GM18498 (cell line): ENCODE data around the gene MS4A10.

Source experiments
- ATAC-seq: cut with Tn5 transposase; IDR thresholded peaks from one replicate; pipeline ENCODE4 v1.9.1; 2021; ENCODE audit warnings: mild to moderate bottlenecking, moderate library complexity; ENCODE audit not compliant: unreplicated experiment

The MS4A10 gene

GRCh38 chr11:60847896-60848295 is 62.8 kb downstream of the MS4A10 start:
- no peak for ATAC-seq

- no peak for ATAC-seq
Observed at GRCh38 chr11:60848714-60849151, 63.6 kb downstream of the MS4A10 start.

GRCh38 chr11:60849641-60850520 is 64.7 kb downstream of the MS4A10 start:
- ATAC-seq = no peak
